ENCODE data around the gene WIF1.

The WIF1 gene

DNA sequence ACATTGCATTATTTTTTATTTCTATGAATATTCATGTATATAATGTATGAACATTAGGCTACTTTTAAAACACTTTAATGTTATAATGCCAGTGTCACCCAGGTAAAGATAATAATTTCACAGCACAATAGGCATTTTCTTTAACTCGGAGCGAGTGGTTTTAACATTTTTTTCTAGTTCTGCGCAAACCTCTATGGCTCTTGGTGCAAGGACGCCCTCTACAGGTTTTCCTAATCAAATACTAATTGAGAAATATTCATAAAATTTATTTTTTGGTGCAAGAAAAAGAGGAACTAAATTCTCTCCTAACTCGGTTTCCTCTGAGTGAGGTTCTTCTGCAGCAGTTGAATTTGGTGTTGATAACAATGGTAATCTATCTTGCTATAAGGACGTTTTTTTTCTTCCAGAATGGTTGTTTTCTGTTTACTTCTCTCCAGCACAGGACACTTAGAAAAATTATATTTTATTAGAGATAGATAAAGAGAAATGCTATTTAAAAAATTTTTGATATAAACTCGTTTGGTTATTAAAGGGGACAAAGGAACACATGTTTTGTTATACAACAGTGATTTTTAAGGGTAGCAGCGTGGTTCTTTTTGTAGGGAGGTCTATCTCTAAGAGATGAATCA is 2.4 kb upstream of the WIF1 start:
- TF ChIP-seq, protein P1, sequence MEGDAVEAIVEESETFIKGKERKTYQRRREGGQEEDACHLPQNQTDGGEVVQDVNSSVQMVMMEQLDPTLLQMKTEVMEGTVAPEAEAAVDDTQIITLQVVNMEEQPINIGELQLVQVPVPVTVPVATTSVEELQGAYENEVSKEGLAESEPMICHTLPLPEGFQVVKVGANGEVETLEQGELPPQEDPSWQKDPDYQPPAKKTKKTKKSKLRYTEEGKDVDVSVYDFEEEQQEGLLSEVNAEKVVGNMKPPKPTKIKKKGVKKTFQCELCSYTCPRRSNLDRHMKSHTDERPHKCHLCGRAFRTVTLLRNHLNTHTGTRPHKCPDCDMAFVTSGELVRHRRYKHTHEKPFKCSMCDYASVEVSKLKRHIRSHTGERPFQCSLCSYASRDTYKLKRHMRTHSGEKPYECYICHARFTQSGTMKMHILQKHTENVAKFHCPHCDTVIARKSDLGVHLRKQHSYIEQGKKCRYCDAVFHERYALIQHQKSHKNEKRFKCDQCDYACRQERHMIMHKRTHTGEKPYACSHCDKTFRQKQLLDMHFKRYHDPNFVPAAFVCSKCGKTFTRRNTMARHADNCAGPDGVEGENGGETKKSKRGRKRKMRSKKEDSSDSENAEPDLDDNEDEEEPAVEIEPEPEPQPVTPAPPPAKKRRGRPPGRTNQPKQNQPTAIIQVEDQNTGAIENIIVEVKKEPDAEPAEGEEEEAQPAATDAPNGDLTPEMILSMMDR (IDR thresholded peaks at IDR 0.05; ENCODE audit: insufficient read depth, low read depth, low read length, missing control alignments), result peak; percentile 78
- peak; percentile 51 for DNase-seq (ENCODE audit: low read depth)
- no peak overlapping the region for H3K4me3 ChIP-seq (ENCODE audit: low read length)

DNA sequence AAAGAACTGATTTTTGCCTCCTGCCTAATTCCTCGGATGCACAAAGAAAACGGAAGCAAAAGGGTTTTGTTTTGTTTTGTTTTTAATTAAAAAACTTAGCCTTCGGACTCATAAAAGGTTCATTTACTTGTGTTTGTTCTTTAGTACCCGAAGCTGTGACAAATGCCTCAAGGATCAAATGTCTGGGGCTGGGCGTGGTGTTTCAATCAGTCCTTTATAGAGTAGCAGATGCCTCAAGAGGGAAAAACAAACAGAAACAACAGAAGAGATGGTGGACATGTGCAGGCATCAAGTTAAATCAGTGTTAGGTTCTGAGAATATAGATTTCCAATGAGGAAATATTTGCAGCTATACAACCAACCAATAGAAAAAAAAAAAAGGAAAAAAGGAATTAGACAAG is 1.6 kb upstream of the WIF1 start:
- H3K4me3 ChIP-seq (ENCODE audit: low read length), result no peak overlapping the region
- DNase-seq (ENCODE audit: low read depth), result no peak
- TF ChIP-seq, protein P1 (IDR thresholded peaks at IDR 0.05; ENCODE audit: insufficient read depth, low read depth, low read length, missing control alignments), result no peak

DNA sequence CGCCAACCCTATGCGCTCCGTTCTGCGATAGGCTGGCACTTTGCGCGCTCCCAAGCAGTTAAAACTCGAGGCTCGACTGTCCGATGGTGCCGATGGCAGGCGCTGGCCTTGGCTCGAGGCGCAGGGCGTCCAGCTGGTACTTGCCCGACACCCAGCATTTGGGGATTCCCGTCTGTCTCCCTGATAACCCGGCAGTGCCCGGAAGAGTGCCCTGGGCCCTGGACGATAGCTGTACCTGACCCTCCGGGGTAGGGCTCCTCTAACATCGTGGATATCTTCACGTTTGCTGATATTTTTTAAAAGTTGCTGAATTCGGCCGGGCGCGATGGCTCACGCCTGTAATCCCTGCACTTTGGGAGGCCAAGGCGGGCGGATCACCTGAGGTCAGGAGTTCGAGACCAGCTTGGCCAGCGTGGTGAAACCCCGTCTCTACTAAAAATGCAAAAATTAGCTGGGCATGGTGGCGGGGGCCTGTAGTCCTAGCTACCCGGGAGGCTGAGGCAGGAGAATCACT is 908 bp upstream of the WIF1 start:
- DNase-seq (ENCODE audit: low read depth), result no peak
- no peak overlapping the region for H3K4me3 ChIP-seq (ENCODE audit: low read length)
- TF ChIP-seq, protein P1 (IDR thresholded peaks at IDR 0.05; ENCODE audit: insufficient read depth, low read depth, low read length, missing control alignments), result no peak

DNA sequence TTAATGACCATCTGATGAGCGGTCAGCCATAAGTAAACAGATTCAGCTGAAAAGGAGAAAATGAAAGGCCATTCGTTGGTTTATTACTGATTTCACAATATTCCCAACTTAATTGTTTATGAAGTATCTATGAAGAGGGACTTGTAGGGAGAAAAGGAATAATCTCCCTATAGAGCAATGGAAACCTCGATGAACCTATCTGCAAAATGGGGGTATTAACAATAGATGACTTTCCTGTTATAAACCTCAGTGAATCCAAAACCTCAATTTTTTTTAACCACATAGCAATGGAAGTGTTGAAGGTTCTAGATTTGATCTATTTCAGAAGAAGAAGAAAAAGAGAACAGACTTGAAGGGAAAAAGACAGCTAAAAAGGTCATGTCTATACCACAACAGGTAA is 2.0 kb downstream of the WIF1 start:
- no peak overlapping the region for H3K4me3 ChIP-seq (ENCODE audit: low read length)
- TF ChIP-seq, protein P1 (IDR thresholded peaks at IDR 0.05; ENCODE audit: insufficient read depth, low read depth, low read length, missing control alignments), result no peak
- DNase-seq (ENCODE audit: low read depth), result no peak

DNA sequence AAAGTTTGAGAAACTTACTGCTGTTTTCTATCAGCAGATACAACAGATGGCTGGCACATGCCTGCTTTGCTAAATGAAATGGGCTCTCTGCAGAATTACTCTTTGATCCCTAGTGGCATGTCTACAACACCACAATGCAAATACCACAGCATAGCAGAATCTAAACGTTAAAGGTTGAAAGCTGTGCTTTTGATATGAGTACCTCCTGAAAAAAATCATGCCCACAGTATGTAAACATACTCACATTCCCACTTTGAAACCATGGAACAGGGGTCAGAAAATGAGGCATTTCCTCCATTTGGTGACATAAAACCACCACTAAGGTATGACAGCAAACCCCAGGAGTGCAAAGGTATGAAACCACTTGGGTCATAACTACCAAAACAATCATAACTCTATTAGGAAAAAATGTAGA is 7.5 kb downstream of the WIF1 start:
- DNase-seq (ENCODE audit: low read depth), result no peak
- TF ChIP-seq, protein P1 (IDR thresholded peaks at IDR 0.05; ENCODE audit: insufficient read depth, low read depth, low read length, missing control alignments), result no peak
- no peak overlapping the region for H3K4me3 ChIP-seq (ENCODE audit: low read length)

DNA sequence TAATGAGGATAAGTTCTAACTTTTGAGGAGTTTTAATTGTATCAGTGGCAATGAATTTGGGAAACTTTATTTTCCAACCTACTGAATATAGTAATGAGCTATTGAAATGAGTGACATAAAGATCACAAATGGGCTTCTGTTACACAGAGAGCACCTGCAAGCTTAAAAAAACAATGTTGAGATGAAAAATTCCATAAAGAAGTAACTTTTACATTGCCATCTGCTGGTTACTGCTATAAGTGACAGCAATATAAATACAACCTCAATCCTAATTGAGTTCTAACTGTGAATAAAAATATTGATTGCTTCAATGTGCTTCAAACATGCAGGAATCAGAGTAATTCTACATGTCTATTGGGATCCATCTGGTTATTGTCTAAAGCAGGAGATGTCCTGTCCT is 14.2 kb downstream of the WIF1 start:
- TF ChIP-seq, protein P1 (IDR thresholded peaks at IDR 0.05; ENCODE audit: insufficient read depth, low read depth, low read length, missing control alignments), result peak; percentile 31
- no peak overlapping the region for H3K4me3 ChIP-seq (ENCODE audit: low read length)
- peak; percentile 18 for DNase-seq (ENCODE audit: low read depth)

DNA sequence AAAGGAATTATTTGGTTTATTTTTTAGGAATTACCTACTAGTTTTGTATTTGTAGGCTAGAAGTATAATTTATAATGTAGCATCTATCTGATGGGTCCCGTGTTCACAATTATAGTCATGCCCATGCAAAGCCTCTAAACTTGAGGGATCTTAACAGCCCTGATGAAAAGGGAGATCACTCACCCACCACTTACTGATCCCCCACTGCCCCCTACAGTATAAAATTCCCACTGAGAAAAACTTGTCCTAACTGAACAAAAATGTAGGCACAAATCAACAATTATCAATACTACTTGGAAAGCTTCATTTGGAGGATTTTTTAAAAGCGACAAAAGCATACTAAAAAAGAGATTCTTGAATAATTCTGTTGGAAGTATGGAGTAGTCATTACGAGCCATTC is 21.0 kb downstream of the WIF1 start:
- DNase-seq (ENCODE audit: low read depth), result peak; percentile 31
- TF ChIP-seq, protein P1 (IDR thresholded peaks at IDR 0.05; ENCODE audit: insufficient read depth, low read depth, low read length, missing control alignments), result peak; percentile 33
- H3K4me3 ChIP-seq (ENCODE audit: low read length), result no peak overlapping the region
